NCI-H2227 (cell line): Measurements from ENCODE around the gene PPP1R7.

Experiments
- DNase-seq: peaks from one replicate; lab custom pipeline; 2025; ENCODE audit not compliant: unreplicated experiment; lab: John Stamatoyannopoulos, UW

Gene PPP1R7

DNA sequence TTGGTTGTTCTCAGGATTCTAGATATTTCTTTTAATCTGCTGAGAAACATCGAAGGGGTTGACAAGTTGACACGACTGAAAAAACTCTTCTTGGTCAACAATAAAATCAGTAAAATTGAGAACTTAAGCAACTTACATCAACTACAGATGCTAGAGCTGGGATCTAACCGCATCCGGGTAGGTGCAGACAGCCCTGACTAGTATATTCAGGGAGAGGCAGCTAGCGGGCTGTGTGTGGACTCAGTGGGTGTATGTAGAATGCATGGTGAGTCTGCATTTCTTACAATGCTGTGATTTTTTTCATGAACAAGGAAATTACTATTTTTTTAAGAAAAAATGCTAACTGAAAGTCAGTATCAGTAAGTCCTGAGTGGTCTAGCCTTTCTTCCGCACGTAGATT, 10.1 kb downstream of the PPP1R7 start:
- no peak for DNase-seq

DNA sequence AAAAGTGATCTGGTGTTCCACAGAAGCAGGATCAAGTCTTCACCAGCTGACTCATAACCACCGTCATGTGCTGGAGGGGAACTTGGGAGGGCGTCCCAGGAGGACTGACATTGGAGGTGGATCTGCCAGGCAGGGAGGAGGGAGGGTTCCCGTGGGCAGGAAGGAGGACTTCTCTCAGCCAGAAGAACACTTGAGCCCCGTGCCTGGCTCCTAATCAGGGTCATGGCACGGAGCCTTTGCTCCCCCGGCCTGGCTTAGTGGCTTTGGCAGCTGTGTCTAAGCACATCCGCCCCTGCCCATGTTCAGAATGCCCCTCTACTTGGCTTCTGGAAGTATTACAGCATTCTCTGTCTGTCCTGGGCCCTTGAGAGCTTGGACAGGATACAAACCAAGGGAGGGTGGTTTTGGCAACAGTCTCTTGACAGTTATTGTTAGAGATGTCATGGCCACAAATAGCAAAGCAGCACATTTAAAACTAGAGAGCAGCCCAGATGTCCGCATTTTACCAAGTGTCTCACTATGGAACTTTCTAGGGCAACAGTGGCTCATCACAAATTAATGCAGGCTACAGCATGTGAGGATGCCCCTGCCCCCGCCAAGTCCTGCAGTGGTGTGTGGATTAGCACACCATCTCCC, 11.5 kb downstream of the PPP1R7 start:
- no peak for DNase-seq

DNA sequence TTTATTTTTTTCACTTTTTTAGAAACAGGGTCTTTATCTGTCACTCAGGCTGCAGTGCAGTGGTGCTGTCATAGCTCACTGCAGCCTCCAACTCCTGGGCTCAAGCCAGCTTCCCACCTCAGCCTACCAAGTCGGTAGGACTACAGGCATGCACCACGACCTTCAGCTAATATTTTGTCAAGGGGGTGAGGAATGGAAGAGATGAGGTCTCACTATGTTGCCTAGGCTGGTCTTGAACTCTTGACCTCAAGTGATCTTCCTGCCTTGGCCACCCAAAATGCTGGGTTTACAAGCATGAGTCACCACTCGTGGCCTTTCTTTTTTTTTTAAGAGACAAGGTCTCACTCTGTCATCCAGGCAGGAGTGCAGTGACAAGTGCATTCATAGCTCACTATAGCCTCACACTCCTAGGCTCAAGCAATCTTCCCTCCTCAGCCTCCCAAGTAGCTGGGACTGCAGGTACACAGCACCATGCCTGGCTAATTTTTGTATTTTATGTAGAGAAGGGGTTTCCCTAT, 13.4 kb downstream of the PPP1R7 start:
- DNase-seq, result no peak

DNA sequence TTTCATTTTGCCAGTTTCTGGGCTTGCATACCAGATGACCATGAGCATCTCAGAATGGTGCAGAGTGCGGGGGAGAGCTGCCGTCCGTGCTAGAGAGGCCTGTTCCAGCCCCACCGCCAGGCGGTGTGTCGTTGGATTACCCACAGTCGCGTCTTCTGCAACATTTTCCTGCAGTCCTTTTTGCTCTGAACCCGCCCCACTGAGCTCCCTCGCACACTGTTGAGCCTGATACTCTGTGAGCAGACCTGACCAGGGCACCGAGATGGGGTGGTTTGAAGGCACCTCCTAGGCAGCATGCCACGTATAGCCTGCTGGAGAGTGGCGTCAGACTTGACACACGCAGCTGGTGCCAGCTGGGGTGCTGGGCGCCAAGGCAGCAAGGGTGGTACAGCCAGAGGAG, 18.1 kb downstream of the PPP1R7 start:
- DNase-seq, result no peak

DNA sequence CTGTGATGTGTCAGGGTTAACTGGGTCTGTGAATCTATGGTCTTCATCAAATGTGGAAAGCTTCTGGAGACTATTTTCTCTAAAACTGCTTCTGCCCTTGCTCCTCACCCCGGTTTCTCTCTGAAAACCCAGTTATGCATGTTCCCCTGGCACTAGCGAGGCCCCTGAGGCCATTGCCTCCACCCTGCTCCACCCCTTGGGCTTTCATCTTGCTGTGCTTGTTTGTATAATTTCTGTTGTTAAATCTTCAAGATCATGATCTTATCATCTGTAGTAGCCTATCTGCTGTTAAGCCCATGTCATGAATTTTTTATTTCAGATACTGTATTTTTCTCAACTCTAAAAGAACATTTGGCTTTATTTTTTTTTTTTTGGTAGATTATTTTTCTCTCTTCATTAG, 23.3 kb downstream of the PPP1R7 start:
- no peak for DNase-seq

DNA sequence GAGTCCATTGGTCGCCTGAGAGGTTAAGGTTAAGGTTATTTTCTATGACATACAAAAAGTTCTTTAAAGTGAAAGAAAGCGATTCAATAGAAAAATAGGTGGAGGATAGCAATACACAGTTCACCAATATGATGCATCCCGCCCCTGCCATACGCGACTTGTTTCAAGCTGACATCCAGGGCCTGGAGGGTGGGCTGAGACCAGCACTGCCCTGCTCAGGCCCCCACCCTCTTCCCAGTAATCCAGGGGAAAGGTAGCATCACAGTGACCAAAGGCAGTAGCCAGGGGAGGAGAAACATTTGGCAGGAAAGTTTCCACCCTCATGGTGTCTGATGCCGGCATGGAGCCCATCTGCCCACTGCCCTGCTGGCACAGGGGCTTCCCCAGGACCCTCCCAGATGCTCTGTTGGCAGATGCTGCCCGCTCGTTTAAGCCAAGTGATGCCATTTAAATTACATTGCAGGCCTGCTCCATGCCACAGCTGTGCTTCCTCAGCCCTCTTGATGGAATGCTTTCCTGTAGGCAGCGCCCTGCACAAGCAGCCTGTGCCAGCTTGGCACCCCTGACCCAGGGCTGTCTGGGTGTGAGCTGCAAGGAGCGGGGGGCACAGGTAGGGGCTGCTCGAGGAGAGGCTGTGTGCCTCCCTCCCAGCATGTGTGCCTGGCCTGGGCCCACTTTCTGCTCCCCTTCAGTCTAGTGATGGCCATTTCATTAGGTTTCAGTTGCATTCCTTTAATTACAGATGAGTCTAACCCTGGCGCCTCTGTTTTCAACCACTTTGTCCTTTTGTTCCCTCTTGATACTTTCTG, 27.5 kb downstream of the PPP1R7 start:
- DNase-seq, result no peak

DNA sequence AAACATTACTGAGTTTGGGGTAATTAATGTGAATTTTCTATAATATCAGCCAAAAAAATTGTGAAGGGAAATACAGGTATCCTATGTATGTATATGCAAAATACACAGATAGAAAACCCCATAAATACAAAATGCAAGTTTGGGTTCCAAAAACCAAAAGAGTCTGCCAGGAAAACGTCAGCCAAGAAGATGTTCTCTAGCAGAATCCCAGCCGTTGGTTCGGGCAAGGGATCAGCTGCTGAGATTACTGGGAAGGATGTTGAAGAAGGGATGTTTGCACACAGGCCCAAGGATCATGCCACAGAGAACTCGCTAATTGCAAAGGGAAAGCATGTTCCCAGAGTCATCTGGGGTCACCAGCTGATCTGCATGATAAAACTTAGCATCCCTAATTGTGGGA, 28.7 kb downstream of the PPP1R7 start:
- no peak for DNase-seq

DNA sequence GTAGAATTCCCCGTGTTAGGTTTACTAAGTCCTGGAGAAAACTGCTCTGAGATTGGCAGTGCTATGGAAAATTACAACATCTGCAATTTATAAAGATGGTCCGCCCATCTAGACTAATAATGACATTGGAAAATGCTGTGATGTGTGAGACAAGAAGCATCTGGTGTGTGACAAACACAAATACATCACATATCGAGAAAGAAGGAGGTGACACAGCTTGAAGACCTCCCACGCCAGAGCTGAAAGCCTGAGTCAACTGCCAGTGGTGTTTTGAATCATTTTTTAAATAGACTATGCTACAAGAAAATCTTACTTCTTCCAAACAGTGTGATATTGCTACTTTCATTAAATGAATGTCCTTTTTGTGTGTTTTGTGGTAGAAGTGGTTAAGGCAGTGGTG, 29.6 kb downstream of the PPP1R7 start:
- DNase-seq, result no peak

DNA sequence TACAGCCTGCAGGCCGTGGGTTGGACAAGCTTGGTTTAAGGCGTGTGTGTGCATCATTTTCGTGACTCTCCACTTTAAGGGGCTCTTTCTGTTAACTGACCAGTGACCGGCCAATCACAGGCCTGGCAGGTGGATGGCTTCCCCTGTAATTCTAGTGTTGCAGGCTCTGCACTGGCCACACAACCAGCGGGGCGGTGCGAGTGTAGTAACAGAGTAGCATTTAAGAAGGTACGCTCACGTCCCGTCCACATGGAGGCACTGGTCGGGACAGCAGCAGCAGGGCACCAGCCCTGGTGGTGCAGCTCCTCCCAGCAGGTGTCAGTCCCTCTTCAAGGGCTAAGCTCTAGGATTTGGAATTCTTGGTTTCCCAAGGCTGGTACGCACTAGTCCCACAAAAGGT, 30.2 kb downstream of the PPP1R7 start:
- no peak for DNase-seq

DNA sequence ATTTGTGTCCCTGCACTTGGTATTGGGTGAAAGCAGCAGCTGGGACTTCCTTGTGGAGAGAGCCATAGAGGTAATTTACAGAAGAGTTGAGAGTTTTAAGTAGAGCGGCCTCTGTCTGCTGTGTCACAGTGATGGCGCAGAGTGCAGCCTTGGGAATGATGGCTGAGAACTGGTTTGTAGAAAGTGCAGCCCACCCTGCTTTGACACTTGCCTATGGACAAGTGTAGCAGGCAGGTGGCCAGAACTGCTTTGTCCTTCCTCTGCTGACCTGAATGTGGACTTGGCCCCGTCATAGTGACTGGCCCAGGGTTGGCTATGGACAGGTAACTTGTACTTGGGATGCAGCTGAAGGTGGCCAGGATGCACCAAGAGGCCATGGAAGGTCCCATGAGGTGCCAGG, 31.9 kb downstream of the PPP1R7 start:
- DNase-seq, result no peak

DNA sequence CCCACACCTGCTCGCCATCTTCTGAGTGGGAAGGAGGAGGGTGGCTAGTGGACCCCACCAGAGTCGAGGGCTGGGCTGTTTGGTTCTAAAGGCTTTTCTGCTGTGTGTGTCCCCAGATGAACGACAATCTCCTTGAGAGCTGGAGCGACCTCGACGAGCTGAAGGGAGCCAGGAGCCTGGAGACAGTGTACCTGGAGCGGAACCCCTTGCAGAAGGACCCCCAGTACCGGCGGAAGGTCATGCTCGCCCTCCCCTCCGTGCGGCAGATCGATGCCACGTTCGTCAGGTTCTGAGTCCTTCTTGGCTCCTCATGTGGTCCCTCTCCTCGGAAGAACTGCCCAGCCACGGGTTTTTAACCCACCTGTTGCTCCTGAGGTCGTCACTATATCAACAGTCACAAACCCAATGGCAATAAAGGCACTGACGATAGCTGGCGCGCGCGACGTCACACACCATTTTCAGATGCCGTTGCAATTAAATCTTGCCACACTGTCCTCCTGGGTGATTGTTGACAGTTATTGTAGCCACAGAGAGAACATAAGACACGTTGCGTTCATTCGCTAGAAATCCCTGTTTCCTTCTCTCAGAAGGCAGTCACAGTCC, 32.4 kb downstream of the PPP1R7 start:
- no peak for DNase-seq

DNA sequence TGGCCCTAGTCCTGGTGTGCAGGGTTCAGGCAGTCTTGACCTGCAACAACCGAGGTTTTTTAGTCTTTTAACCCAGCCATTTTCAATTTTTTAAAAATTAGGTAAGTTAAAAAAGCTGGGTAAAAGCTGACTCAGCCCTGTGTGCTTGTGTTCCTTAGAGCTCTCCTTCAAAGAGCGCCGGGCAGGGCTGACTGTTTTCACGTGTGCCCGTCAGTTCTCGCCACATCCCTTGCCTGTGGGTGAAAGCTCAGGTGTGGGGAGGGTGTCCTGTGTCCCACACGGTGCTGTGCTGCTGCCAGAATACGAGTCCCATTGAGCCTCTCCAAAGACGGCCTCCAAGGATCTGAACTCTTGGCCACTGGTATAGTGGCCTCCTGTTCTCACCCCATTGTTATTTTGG, 33.0 kb downstream of the PPP1R7 start:
- DNase-seq, result no peak

DNA sequence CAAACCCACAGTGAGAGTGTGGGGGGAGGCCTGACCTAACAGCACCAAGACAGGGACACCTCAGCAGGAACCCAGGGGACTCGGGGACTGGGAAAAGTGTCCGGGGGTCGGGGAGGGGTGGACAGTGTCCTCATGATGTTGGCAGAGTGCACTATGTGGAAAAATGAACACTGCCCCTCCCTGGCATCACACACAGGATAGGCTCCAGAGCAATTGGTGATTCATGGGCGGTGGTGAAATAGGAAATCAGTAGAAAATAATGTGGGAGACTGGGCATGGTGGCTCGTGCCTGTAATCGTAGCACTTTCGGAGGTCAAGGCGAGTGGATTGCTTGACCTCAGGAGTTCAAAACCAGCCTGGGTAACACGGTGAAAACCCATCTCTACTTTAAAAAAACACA, 34.6 kb downstream of the PPP1R7 start:
- DNase-seq, result no peak

DNA sequence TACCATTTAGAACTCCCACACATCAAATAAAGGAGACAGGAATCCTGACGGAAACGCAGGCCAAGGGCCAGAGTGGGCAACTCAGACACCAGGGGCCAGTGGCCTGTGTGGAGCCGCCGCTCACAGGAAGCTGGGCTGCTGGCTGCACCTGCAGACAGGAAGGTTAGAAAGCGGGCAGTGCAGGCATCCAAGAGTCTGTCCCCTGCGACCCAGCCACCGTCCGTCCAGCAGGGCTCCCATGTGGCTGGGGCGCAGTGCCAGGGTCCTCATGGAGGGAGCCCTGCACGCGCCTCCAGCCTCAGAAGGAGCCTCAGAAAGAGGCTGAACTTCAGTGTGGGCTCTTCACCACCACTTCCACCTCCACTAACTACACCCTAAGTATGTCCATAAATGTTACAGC, 35.7 kb downstream of the PPP1R7 start:
- DNase-seq, result no peak

DNA sequence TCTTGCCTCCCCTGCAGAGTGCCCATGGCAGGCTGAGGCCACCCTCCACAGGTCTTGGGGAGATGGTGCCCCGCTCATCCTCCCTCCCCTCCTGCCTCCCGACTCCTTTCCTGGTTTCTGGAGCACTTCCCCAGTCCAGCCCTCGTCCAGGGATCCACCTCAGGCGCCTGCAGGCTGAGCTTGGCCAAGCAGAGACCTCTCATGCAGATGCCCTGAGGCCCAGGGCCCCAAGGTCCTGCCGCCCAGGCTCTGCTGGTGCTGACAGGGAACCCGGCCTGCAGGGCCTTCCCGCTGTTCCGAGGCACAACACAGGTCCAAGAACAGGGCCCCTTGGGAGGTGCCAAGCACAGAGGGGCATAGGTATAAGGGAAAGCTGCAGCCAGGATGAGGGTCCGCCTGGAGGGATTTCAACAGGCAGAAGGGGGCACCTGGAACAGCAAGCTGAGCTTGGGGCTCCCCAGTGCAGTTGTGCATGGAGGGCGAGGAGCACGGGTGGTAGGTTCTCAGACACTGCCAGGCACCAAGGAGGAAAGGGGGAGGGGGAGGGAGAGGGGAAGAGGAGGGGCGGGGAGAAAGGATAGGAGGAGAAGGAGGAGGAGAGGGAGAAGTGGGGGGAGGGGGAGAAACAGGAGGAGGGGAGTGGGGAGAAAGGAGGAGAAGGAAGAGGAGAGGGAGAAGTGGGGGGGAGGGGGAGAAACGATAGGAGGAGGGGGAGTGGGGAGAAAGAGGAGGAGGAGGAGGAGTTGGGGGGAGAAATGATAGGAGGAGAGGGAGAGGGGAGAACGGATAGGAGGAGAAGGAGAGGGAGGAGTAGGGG, 37.0 kb downstream of the PPP1R7 start:
- DNase-seq, result no peak

DNA sequence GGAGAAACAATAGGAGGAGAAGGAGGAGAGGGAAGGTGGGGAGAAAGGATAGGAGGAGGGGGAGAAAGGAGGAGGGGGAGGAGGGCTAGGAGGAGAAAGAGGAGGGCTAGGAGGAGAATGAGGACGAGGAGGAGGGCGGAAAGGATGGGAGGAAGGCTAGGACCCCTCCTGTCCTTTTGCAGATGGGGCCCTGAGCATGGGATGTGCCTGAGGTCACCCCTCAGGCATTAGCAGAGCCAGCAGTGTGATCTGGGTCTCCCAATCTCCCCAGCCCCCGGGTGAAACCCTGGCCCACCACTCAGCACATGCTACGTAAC, 37.6 kb downstream of the PPP1R7 start:
- DNase-seq, result no peak

DNA sequence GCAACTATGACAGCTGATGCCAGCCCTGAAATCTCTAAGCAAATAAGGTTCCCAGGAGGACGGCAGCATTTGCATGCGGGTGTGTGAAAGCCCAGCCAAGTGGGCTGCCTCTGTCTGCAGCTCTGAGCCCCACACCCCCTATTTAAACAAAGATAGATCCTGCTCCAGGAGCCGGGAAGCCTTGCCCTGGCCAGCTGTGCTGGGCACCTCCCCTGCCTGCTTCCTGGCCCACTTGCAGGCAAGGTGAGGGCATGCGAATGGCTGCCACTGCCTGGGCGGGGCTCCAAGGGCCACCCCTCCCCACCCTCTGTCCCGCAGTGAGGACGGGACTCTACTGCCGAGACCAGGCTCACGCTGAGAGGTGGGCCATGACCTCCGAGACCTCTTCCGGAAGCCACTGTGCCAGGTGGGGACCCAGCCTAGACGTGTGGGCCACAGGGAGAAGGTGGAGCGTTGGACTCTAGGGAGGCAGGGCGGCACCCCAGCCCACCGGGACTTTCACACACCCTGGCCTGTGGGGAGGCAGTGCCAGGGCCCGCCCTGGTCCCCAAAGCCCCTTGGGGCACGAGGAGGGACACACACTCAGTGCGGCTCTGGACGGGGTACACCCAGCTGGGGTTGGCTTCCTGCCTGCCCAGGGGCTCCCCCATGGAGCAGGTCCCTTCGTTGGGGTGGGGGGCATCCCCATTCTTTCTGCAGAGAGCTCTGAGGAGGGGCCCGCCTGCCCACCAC, 38.3 kb downstream of the PPP1R7 start, which contains the start of gene ANO7:
TSS of gene ANO7 (plus strand) at position 317 of the 732 bp plus-strand sequence. CDS start 1,387 bp downstream, outside the sequence.
- no peak for DNase-seq

DNA sequence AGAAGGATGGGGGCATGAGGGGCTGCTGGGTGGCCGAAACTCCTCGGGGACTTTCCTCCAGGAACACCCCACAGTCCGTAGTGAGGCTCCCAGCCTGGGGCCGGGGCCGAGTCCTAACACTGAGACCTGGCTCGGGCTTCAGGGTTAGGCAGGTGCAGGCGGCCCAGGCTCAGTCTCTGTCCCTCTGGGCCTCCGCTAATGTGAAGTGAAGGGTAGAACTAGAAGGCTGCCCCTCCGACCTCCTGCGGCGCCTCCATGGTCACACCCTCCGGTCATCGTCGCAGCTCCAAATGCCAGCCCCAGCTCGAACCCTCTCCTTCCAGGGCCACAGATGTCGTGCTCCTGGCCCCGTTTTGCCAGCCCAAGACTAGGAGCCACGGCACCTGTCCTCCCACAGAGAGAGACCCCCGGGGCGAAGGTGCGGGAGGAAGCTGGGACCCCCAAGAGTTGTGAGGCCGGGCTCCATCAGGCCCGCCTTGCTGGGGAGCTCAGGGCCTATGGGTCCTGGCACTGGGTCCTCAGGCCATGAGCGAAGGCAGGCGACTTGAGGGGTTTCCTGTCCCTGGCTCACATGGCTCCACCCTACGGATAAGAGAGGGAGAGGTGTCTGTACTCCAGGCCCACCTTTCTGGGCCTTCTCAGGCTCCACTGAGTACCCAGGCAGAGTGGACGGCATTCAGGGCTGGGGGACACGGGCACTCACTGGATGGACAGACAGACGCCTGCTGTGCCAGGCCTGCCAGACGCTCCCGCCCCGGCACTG, 39.0 kb downstream of the PPP1R7 start:
- DNase-seq, result no peak

DNA sequence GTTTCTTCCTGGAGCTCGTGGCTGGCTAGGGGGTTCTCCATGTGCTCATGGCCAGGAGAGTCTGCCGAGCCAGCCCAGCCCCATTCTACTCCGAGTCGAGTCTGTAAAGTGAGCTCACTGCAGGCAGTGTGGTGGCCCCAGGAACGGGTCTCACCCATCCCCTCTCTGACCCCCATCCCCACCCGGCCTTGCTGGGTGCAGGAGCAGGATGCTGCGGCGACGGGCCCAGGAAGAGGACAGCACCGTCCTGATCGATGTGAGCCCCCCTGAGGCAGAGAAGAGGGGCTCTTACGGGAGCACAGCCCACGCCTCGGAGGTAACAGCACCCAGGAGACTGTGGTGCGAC, 39.6 kb downstream of the PPP1R7 start:
- no peak for DNase-seq
